HG02623 (cell line): ENCODE data around the gene CYBC1.
A peak's percentile ranks its signal among the peaks of the same experiment; 100 is the strongest.

ENCODE experiments used
- ATAC-seq: cut with Tn5 transposase; IDR thresholded peaks from one replicate; pipeline ENCODE4 v1.9.1; 2021; ENCODE audit warnings: moderate library complexity; ENCODE audit not compliant: unreplicated experiment

The CYBC1 gene

GRCh38 chr17:82450357-82451106 lies at the start of gene CYBC1:
CYBC1 (minus strand) TSS chr17:82450752; CDS start chr17:82449254, 1,498 bp downstream.
- peak; percentile 69 for ATAC-seq

DNA sequence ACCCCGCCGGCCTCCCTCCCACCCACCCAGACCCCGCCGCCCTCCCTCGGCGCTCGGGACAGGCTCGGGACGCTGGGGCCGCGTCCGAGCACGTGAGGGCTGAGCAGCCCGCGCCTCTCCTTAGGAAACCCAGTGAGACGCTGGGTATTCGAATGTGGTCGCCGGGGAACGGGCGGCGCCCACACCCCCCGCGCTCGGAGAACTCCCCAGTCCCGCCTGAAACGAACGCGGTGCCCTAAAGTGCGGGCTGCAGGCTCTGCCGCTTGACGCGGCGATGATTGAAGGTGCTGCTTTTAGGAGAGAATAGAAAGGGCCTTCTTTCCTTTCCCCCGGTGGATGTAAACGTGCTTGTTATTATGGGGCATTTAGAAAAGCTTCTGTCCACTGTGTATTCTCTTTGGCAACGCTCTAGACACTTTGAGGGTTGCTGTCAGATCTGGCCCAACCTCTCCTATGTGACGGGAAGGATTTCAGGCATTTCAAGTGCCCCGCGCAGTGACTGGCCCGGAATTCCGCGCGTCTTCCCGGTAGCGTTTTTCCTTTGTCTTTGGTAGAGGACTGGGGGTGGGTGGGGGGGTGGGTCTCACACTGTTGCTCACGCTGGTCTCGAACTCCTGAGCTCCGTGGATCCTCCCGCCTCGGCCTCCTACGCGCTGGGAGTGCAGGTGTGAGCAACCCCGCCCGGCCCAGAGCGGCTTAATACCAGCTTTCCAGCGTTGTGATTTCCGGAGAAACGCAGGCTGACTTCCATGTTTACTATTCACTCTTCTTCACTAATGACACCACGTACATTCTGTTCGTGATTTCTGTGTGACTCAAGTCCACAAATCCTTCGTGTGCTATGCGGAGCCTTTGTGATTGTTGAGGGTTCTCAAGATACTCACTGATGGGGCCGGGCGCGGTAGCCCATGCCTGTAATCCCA lies 47.2 kb upstream of the CYBC1 start:
- peak; percentile 8 for ATAC-seq

DNA sequence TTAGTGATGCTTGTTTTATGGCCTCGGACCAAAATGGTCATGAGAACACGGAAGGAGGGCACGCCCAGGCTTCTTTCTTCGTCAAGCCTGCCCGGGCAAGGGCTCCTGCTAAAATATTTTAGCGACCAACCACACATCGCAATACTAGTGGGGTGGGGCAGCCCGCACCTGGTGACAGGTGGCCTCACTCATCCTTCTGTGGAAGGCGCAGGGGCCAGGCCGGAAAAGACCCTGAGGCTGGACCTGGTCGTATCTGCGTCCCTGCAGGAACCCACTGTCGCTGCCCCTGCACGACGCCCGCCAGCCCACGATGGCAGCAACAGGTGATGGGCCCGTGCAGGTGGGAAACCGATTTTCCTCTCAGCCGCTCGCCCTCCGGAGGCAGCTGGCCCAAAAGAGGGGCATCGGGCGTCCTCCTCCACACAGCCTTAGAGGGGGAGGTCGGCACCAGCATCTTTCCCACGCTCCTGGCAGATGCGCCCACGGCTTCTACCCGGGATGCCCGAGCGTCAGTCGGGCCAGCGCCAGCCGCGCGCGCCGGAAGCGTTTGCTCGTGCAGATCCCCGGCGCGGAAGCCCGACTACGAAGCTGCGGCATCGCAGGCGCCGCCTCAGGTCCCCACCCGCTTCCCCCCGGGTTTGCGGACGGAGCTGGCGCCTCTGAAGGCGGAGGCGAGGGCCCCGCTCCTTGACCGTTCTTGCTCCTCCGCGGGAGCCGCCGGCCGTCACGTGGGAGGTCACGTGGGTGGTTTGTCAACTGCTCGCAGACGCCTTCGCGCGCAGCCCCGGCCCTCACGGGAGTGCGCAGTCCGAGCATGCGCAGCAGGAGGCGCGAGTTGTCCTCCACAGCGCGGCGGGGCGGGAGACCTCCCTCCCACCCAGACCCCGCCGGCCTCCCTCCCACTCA lies 46.2 kb upstream of the CYBC1 start:
- ATAC-seq, result peak; percentile 50

DNA sequence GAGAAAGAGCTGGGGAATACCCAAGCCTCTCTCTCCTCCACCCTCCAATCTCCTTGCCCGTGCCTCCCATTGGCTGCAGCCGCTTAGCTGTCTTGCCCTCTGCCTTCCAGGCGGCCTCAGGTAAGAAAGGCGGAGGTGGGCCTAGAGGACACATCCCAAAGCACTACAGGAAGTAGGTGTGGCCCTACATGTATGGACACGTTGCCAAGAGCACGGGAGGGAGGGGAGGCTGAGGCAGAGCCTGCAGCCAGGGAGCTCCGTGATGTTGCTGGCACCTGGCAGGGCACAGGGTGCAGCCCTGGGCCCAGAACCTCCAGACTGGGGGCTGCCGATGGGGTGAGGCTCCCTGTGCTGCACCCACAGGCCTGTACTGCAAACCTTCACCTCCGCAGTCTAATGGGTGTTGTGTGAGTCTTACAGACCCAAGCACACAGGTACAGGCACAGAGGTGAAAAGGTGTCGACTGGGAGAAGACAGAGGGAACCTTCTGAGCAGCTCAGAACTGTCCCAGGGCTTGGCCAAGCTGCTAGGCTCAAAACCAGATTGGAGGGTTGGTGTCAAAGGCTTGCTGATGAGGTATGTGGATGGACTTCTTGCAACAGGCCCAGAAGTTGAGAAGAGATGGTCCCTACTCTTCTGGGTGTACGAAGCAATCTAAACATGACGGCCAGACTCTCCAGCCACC lies 45.4 kb upstream of the CYBC1 start:
- no peak for ATAC-seq

GRCh38 chr17:82494236-82495055 lies 43.9 kb upstream of the CYBC1 start:
- peak; percentile 47 for ATAC-seq

DNA sequence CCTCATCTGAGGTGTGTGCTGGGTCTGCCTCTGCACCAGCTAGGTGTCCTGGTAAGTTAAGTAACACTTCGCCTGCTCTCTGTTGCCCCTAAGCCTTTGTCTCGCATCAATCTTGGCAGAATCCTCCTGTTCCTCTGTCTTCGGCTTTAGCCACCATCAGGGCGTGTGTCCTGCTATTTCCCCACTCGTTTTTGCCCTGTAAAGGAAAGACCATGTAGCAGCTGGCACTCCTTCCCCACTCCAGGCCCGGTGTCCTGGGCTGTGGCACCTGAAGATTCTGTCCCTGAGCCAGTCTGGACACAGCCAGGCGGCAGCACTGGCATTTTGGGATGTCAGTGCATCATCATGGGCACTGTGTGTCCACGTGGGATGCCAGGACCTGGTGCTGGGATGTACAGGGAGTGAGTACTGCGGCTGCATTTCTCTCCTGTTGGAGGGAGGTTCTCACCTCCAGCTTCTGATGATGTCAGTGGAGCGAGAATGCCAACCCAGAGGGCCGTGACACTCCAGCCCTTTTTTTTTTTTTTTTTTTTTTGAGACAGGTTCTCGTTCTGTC lies 42.8 kb upstream of the CYBC1 start:
- ATAC-seq, result no peak

GRCh38 chr17:82492643-82493225 lies 42.2 kb upstream of the CYBC1 start:
- no peak for ATAC-seq

- no peak for ATAC-seq
Measured at GRCh38 chr17:82491533-82491932, 41.0 kb upstream of the CYBC1 start.

DNA sequence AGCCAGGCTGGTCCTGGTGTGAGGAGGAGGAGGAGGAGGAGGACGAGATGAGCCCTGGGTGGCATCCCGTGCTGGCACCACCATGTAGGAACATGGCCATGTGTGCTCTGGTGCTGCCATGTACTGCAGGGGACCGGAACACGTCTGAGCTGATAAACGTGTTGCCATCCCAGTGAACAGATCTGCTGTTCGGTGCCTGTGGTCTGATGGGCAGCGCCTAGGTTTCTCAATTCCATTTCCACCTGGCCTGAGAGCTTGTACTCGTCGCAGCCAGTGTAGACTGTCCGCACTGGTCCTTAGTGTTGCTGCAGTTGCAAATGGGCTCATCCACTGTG lies 40.6 kb upstream of the CYBC1 start:
- ATAC-seq, result no peak

GRCh38 chr17:82490512-82491195 lies 40.1 kb upstream of the CYBC1 start:
- ATAC-seq, result no peak

DNA sequence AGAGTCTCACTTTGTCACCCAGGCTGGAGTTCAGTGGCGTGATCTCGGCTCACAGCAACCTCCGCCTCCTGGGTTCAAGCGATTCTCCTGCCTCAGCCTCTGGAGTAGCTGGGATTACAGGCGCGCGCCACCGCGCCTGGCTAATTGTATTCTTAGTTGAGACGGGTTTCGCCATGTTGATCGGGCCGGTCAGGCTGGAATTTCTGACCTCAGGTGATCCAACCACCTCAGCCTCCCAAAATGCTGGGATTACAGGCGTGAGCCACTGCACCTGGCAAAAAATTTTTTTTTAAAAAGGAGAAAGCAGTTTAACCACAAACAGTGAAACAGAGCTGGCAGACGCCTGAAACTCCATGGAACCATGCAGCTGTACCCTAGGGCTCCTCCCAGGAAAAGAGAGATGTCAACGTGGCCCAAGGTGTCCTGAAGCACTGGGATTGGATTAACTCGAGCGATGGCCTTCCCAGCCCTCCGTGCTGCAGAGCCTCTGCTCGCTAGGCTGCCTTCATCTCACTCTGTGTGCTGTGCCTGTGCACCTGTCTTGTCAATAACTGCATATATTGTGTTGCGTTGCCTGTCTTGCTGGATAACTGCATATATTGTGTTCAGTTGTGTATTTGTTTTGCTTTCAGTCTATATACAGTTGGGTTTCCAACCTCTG lies 39.4 kb upstream of the CYBC1 start:
- ATAC-seq, result no peak

GRCh38 chr17:82489117-82489516 lies 38.6 kb upstream of the CYBC1 start:
- ATAC-seq, result no peak

DNA sequence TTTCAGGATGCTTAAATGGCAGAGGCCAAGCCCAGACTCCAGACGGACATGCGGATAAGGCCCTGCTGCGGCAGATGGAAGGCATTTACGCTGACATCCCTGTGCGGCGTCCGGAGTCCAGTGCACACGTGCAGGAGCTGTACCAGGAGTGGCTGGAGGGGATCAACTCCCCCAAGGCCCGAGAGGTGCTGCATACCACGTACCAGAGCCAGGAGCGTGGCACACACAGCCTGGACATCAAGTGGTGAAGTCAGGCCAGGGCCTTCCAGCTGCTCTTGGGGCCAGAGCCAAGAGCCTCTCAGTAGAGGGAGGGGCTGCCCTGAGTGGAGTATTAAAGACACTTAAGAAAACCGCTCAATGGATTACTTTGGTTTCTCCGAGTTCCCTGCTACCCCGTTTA lies 37.4 kb upstream of the CYBC1 start:
- ATAC-seq, result no peak

DNA sequence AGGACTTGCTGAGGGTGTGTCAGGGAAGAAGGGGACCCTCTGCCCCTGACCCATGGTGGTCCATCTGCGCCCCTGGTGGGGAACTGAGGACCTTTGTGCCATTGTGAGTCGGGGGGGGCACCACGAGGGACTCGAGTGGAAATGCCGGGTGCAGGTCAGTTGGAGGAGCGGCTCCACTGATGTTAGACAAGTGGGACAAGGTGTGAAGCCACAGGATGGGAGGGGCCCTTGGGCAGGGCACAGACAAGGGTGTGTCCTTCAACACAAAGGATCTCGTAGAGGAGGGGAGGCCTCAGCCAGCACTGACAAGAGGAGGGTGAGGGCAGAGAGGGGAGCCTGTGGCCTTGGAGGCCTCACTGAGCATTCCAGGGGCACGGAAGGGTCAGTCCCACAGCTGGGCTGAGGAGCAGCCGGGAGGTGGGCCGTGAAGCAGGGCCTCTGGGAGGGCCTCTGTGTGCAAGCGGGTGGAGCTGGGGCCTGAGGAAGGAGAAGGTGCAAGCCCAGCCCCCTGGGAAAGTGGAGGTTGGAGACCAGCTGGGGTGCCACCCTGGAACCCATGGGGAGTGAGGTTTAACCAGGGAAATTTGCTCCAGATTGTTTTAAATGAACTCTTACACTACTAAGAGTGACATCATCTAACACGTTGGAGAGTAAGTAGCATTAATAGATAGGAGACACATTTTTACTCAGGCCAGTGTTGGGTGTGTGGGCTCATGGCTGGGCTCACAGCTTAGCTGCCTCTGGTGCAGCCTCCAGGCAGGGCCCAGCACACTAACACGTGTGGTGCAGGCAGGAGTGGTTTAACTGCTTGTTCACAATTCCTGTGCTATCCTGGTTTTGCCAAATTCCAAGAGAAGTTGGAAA lies 35.9 kb upstream of the CYBC1 start:
- ATAC-seq, result no peak

GRCh38 chr17:82483836-82484235 lies 33.3 kb upstream of the CYBC1 start:
- ATAC-seq, result no peak

DNA sequence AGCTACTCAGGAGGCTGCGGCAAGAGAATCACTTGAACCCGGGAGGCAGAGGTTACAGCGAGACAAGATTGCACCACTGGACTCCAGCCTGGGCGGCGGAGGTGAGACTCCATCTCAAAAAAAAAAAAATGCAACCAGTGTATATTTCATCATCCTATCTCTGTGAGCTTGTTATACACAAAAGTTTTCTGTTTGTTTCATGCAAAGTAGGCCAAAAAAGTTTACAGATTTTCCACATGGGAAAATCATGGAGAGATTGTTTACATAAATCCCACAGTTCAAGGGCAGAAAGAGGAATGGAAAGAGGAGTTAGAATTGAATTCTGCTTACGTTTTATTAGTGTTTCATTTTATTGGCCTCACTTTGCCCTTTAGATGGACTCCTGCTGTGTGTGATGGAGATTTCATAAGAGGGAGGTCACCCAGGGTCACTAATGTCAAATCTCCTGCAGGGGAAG lies 32.7 kb upstream of the CYBC1 start:
- ATAC-seq, result no peak

GRCh38 chr17:82480318-82480717 lies 29.8 kb upstream of the CYBC1 start:
- no peak for ATAC-seq
